Spleen (tissue), 11 donors: ENCODE results near the gene DIP2C. TPM values are rescaled to one million over a fixed set of nuclear protein-coding genes. Genes with fewer than 3 reads are reported as not detected.

Experiments
- DNase-seq: peaks from one replicate; pipeline ENCODE4 v3.0.0-alpha.2; 2020
- H3K27ac ChIP-seq, 8 donors: fragments of 200-600 bp; sonication (generic) in 7 of 8; 1 replicate in 4 of 8; 2 replicates in 4 of 8; pipeline versions ENCODE4 v1.5.0 to v1.8.0; 2016 to 2021; ENCODE audit warnings: inconsistent platforms in 4 of 8, mild to moderate bottlenecking in 4 of 8, moderate library complexity in 1 of 8
- H3K27me3 ChIP-seq, 7 donors: fragments of 200-600 bp; sonication (generic) in 6 of 7; replicated peaks in 1 of 7; 1 replicate in 4 of 7; 2 replicates in 3 of 7; pipeline versions ENCODE4 v1.5.0 to v1.8.0; 2016 to 2021; ENCODE audit warnings: inconsistent platforms in 3 of 7, mild to moderate bottlenecking in 1 of 7
- H3K36me3 ChIP-seq, 6 donors: fragments of 200-600 bp; sonication (generic) in 5 of 6; 1 replicate in 4 of 6; 2 replicates in 2 of 6; pipeline versions ENCODE4 v1.5.0 to v1.8.0; 2016 to 2021; ENCODE audit warnings: inconsistent platforms in 2 of 6
- H3K4me1 ChIP-seq, 6 donors: fragments of 200-600 bp; sonication (generic) in 5 of 6; 1 replicate in 3 of 6; 2 replicates in 3 of 6; pipeline versions ENCODE4 v1.5.0 to v1.8.0; 2016 to 2021; ENCODE audit warnings: inconsistent platforms in 3 of 6
- H3K4me3 ChIP-seq, 8 donors: fragments of 200-600 bp; sonication (generic) in 7 of 8; 1 replicate in 4 of 8; 2 replicates in 4 of 8; pipeline versions ENCODE4 v1.5.0 to v1.8.0; 2016 to 2021; ENCODE audit warnings: inconsistent platforms in 4 of 8, mild to moderate bottlenecking in 4 of 8, moderate library complexity in 2 of 8
- H3K9me3 ChIP-seq, 8 donors: fragments of 200-600 bp; sonication (generic) in 7 of 8; 1 replicate in 4 of 8; 2 replicates in 4 of 8; pipeline versions ENCODE4 v1.5.0 to v1.8.0; 2016 to 2021; ENCODE audit warnings: inconsistent platforms in 4 of 8
- CTCF ChIP-seq, 11 experiments: fragments of 200-600 bp in 7 of 11; fragments of 450-650 bp in 4 of 11; sonication (generic) in 4 of 11; IDR thresholded peaks in 8 of 11; conservative IDR thresholded peaks in 3 of 11; 1 replicate in 7 of 11; 2 replicates in 4 of 11; pipeline versions ENCODE4 v1.4.0 to v1.8.0; 2016 to 2021; ENCODE audit warnings: antibody characterized with exemption in 11 of 11, inconsistent platforms in 4 of 11, mild to moderate bottlenecking in 1 of 11
- POLR2A ChIP-seq, 3 donors: fragments of 450-650 bp; IDR thresholded peaks; one replicate each; pipeline ENCODE4 v1.5.1; 2017; ENCODE audit warnings: antibody characterized with exemption in 3 of 3, mild to moderate bottlenecking in 1 of 3
- POLR2AphosphoS5 ChIP-seq, 3 donors: sonication (generic); formaldehyde crosslinking; IDR thresholded peaks; one replicate each; pipeline ENCODE4 v1.5.1; 2017; ENCODE audit warnings: antibody characterized with exemption in 3 of 3
- WGBS, 5 donors: extraction: QIAGEN DNeasy Blood & Tissue Kit in 3 of 5; methylation state at CpG; one replicate each; pipeline versions ENCODE4 v1.1.5 to v1.1.7; 2013 to 2018; 5-methylcytosine and 5-hydroxymethylcytosine counted together
- intact Hi-C: fragments of 100-400 bp; cut with DNase I; formaldehyde crosslinking; loops from one replicate; pipeline ENCODE4 v1.15.0; 2023; ENCODE audit warnings: low total_unique reads
- polyA plus RNA-seq, 3 donors: library from polyadenylated mRNA; stranded (reverse); fragments of 200-250 nt; gene quantifications; one replicate each; pipeline ENCODE4 v1.2.1, GENCODE V29; 2013
- total RNA-seq, 7 donors: library from RNA; depleted of rRNA in 3 of 7; stranded (reverse); fragments of >200 nt in 3 of 7; fragmentation: NEBNext Ultra II Directional in 4 of 7; extraction: Animal tissue kit (Norgen Biotek cat#: 25700) in 4 of 7; gene quantifications; one replicate each; pipeline versions ENCODE4 v1.1.0 to v1.2.1, GENCODE V29; 2016 to 2021
- donor health status: healthy with polysubstance abuse.
- donor health status: DM: no; HTN: no; CAD: no; lungs with moderate emphysema.
- donor health status: DM: no; HTN: no; CAD: no.
- donor health status: Bipolar disorder and iron deficiency.
- donor health status: healthy.
- donor health status: DM: no; HTN: no; CAD: no.
- donor health status: DM: yes; HTN: yes; CAD: no.

The DIP2C gene
- total and polyA plus RNA-seq, 10 donors: 2.2 to 13.1 (median 9.0) TPM

- Histone ChIP-seq H3K9me3 (peaks cover 0 to 1% (median 0%) of the 10 kb centered on the region in 8 donors), H3K27ac (no peak overlapping the region), H3K27me3 (peaks cover 0 to 74% (median 0%) of the 10 kb centered on the region in 7 donors), H3K36me3 (no peaks in the 10 kb centered on the region), H3K4me3 (no peak overlapping the region), H3K4me1 (no peaks in the 10 kb centered on the region)
- DNase-seq: no peak
- TF ChIP-seq POLR2AphosphoS5 (IDR thresholded peaks at IDR 0.05) (no peak), CTCF (IDR thresholded peaks at IDR 0.05 in 8 of 11, conservative IDR thresholded peaks at IDR 0.05 in 3 of 11) (no peak), POLR2A (IDR thresholded peaks at IDR 0.05) (no peak)
- intact Hi-C loops: no loop called here
- 66 to 79% (median 73%) methylated on average over 18 to 30 of the region's 30 CpGs for WGBS, 5 donors
These were observed 7.8 kb upstream of the DIP2C start for GRCh38 chr10:697097-697875.

- H3K9me3 ChIP-seq: no peaks in the 10 kb centered on the region
- H3K27ac ChIP-seq: no peak overlapping the region
- no peak overlapping the region for H3K4me3 ChIP-seq
- no peak for DNase-seq
- H3K27me3 ChIP-seq: peaks cover 0 to 83% (median under 1%) of the 10 kb centered on the region in 7 donors
- intact Hi-C loops: no loop called here
- WGBS, 5 donors: 83 to 100% (median 92%) methylated on average over 5 to 14 of the region's 14 CpGs
- TF ChIP-seq POLR2AphosphoS5 (IDR thresholded peaks at IDR 0.05) (no peak), CTCF (IDR thresholded peaks at IDR 0.05 in 8 of 11, conservative IDR thresholded peaks at IDR 0.05 in 3 of 11) (no peak), POLR2A (IDR thresholded peaks at IDR 0.05) (no peak)
- H3K4me1 ChIP-seq: peaks cover 0 to 2% (median under 1%) of the 10 kb centered on the region in 6 donors
- no peaks in the 10 kb centered on the region for H3K36me3 ChIP-seq
These were observed 5.9 kb upstream of the DIP2C start for GRCh38 chr10:695396-695795.

GRCh38 chr10:693506-693905 is 4.0 kb upstream of the DIP2C start:
- no peak for TF ChIP-seq POLR2AphosphoS5 (IDR thresholded peaks at IDR 0.05)
- TF ChIP-seq CTCF (IDR thresholded peaks at IDR 0.05 in 8 of 11, conservative IDR thresholded peaks at IDR 0.05 in 3 of 11): no peak
- no peak for TF ChIP-seq POLR2A (IDR thresholded peaks at IDR 0.05)
- WGBS, 5 donors: 27 to 34% (median 31%) methylated on average over 7 of the region's 7 CpGs
- no peak overlapping the region for H3K27ac ChIP-seq
- no peaks in the 10 kb centered on the region for H3K36me3 ChIP-seq
- H3K9me3 ChIP-seq: no peaks in the 10 kb centered on the region
- H3K4me3 ChIP-seq: no peak overlapping the region
- no peak for DNase-seq
- intact Hi-C loops: no loop called here
- H3K4me1 ChIP-seq: peaks cover 0 to 13% (median 6%) of the 10 kb centered on the region in 6 donors
- H3K27me3 ChIP-seq: peaks cover 0 to 92% (median 14%) of the 10 kb centered on the region in 7 donors

- Histone ChIP-seq H3K4me3 (no peak overlapping the region), H3K9me3 (no peaks in the 10 kb centered on the region), H3K36me3 (no peaks in the 10 kb centered on the region), H3K27me3 (peaks cover 0 to 92% (median 14%) of the 10 kb centered on the region in 7 donors), H3K27ac (no peak overlapping the region), H3K4me1 (peaks cover 0 to 20% (median 9%) of the 10 kb centered on the region in 6 donors)
- intact Hi-C loops: no loop called here
- WGBS, 5 donors: 79 to 90% (median 83%) methylated on average over 12 of the region's 12 CpGs
- DNase-seq: no peak
- TF ChIP-seq CTCF (IDR thresholded peaks at IDR 0.05 in 8 of 11, conservative IDR thresholded peaks at IDR 0.05 in 3 of 11): no peak
- TF ChIP-seq POLR2A (IDR thresholded peaks at IDR 0.05): no peak
- TF ChIP-seq POLR2AphosphoS5 (IDR thresholded peaks at IDR 0.05): no peak
These were observed 3.3 kb upstream of the DIP2C start for GRCh38 chr10:692682-693351.
